GM21526 (cell line): ENCODE data around the gene ULK4.

Experiments used
- ATAC-seq: cut with Tn5 transposase; IDR thresholded peaks from one replicate; pipeline ENCODE4 v1.9.1; 2021; ENCODE audit warnings: moderate library complexity; ENCODE audit not compliant: unreplicated experiment, low FRiP score

The ULK4 gene

GRCh38 chr3:41207355-41207754 lies 754.5 kb downstream of the ULK4 start:
- no peak for ATAC-seq

GRCh38 chr3:41205591-41205990 lies 756.3 kb downstream of the ULK4 start:
- ATAC-seq: no peak

- ATAC-seq: no peak
Measured at GRCh38 chr3:41204369-41204768, 757.5 kb downstream of the ULK4 start.

GRCh38 chr3:41202834-41203345 lies 759.0 kb downstream of the ULK4 start:
- no peak for ATAC-seq

GRCh38 chr3:41202075-41202833 lies 759.6 kb downstream of the ULK4 start:
- ATAC-seq: no peak

GRCh38 chr3:41200669-41201021 lies 761.3 kb downstream of the ULK4 start:
- ATAC-seq: no peak

- ATAC-seq: no peak
Measured at GRCh38 chr3:41199866-41200668, 761.8 kb downstream of the ULK4 start.

- ATAC-seq: peak; percentile 74
Measured at GRCh38 chr3:41198950-41199865, 762.7 kb downstream of the ULK4 start, which contains the start of gene CTNNB1. TSS of gene CTNNB1 (plus strand) at chr3:41199505. CDS start at chr3:41224069, 24,564 bp downstream.

GRCh38 chr3:41198526-41198925 lies 763.4 kb downstream of the ULK4 start:
- no peak for ATAC-seq

GRCh38 chr3:41198046-41198445 lies 763.9 kb downstream of the ULK4 start:
- no peak for ATAC-seq
